DND-41 (cell line): ENCODE measurements around the gene TPP1.
A peak's percentile ranks its signal among the peaks of the same experiment; 100 is the strongest.

Experiments
- ATAC-seq: fragments of 200-7000 bp; cut with Tn5 transposase; 3 replicates; pipeline ENCODE4 v1.9.1; 2021; ENCODE audit warnings: low read depth; ENCODE audit not compliant: insufficient read depth
- DNase-seq: peaks from one replicate; pipeline ENCODE4 v3.0.0-alpha.2; 2020
- H2AFZ ChIP-seq: 2 replicates; pipeline ENCODE4 v1.6.0; 2012; ENCODE audit warnings: low read depth, low read length
- H3K27ac ChIP-seq: 2 replicates; pipeline ENCODE4 v1.5.1; 2012; ENCODE audit warnings: low read length, inconsistent platforms
- H3K27me3 ChIP-seq: fragments of 200-600 bp; sonication (generic); 2 replicates; pipeline ENCODE4 v1.6.0; 2012; ENCODE audit warnings: low read length, mild to moderate bottlenecking, inconsistent platforms; ENCODE audit not compliant: insufficient read depth, poor library complexity
- H3K36me3 ChIP-seq: 2 replicates; pipeline ENCODE4 v1.5.1; 2012; ENCODE audit warnings: low read length, inconsistent platforms; ENCODE audit not compliant: insufficient read depth
- H3K4me1 ChIP-seq: 2 replicates; pipeline ENCODE4 v1.5.1; 2012; ENCODE audit warnings: mild to moderate bottlenecking, low read length; ENCODE audit not compliant: insufficient read depth
- H3K4me2 ChIP-seq: 2 replicates; pipeline ENCODE4 v1.6.0; 2012; ENCODE audit warnings: mild to moderate bottlenecking, moderate library complexity, low read length, inconsistent platforms; ENCODE audit not compliant: insufficient read depth
- H3K4me3 ChIP-seq, 2 experiments: fragments of 200-600 bp in 1 of 2; shearing (Covaris generic) in 1 of 2; 2 replicates each; pipeline ENCODE4 v1.5.1; 2012 to 2016; ENCODE audit warnings: inconsistent platforms in 2 of 2, low read length in 2 of 2, mild to moderate bottlenecking in 2 of 2, low read depth in 1 of 2, moderate library complexity in 1 of 2
- H3K79me2 ChIP-seq: 2 replicates; pipeline ENCODE4 v1.6.0; 2012; ENCODE audit warnings: low read length, inconsistent platforms; ENCODE audit not compliant: insufficient read depth
- H3K9ac ChIP-seq: 2 replicates; pipeline ENCODE4 v1.6.0; 2012; ENCODE audit warnings: low read depth, mild to moderate bottlenecking, inconsistent platforms, low read length, moderate library complexity
- H3K9me3 ChIP-seq: 2 replicates; pipeline ENCODE4 v1.5.1; 2012; ENCODE audit warnings: low read length, moderate library complexity, mild to moderate bottlenecking, inconsistent platforms; ENCODE audit not compliant: insufficient read depth, severe bottlenecking
- H4K20me1 ChIP-seq: 2 replicates; pipeline ENCODE4 v1.6.0; 2012; ENCODE audit warnings: low read length; ENCODE audit not compliant: insufficient read depth
- EZH2 ChIP-seq: IDR thresholded peaks from 3 replicates; pipeline ENCODE4 v1.6.1; 2012; ENCODE audit warnings: borderline replicate concordance, low read depth, mild to moderate bottlenecking, moderate library complexity, low read length, inconsistent platforms; ENCODE audit not compliant: severe bottlenecking
- TF ChIP-seq, protein P1 (sequence below): IDR thresholded peaks from 2 replicates; pipeline ENCODE4 v1.5.1; 2012; ENCODE audit warnings: borderline replicate concordance, low read length, moderate library complexity, mild to moderate bottlenecking; ENCODE audit not compliant: poor library complexity, severe bottlenecking; ENCODE audit errors: extremely low read depth

Gene TPP1

DNA sequence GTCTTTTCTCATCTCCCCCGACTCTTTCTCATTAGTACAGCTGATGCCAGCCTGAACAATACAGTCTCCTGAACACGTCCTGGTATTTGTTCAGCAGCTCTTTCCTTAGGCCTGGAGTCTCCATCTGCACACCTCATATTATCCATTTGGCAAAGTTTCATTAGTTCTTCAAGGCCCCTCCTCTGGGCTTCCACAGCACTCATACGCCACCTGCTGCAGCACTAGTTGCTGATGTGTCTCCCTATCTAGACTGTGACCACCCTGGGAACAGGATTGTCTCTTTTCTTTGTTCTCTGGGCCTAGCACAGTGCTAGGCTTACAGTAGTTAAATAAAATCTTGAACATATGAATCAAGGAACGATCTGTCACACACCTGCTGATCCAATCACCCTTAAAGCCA, 19.2 kb upstream of the TPP1 start:
- Histone ChIP-seq H3K9ac (no peak overlapping the region), H3K79me2 (no peaks in the 10 kb centered on the region), H3K27me3 (no peaks in the 10 kb centered on the region), H2AFZ (no peak overlapping the region), H3K4me3 (no peak overlapping the region), H4K20me1 (no peaks in the 10 kb centered on the region), H3K27ac (no peak overlapping the region), H3K9me3 (no peaks in the 10 kb centered on the region), H3K36me3 (no peaks in the 10 kb centered on the region), H3K4me1 (no peaks in the 10 kb centered on the region), H3K4me2 (no peak overlapping the region)
- DNase-seq (no peak), ATAC-seq (no peak)
- no peak for TF ChIP-seq EZH2
- TF ChIP-seq, protein P1, sequence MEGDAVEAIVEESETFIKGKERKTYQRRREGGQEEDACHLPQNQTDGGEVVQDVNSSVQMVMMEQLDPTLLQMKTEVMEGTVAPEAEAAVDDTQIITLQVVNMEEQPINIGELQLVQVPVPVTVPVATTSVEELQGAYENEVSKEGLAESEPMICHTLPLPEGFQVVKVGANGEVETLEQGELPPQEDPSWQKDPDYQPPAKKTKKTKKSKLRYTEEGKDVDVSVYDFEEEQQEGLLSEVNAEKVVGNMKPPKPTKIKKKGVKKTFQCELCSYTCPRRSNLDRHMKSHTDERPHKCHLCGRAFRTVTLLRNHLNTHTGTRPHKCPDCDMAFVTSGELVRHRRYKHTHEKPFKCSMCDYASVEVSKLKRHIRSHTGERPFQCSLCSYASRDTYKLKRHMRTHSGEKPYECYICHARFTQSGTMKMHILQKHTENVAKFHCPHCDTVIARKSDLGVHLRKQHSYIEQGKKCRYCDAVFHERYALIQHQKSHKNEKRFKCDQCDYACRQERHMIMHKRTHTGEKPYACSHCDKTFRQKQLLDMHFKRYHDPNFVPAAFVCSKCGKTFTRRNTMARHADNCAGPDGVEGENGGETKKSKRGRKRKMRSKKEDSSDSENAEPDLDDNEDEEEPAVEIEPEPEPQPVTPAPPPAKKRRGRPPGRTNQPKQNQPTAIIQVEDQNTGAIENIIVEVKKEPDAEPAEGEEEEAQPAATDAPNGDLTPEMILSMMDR, result peak; percentile 4

DNA sequence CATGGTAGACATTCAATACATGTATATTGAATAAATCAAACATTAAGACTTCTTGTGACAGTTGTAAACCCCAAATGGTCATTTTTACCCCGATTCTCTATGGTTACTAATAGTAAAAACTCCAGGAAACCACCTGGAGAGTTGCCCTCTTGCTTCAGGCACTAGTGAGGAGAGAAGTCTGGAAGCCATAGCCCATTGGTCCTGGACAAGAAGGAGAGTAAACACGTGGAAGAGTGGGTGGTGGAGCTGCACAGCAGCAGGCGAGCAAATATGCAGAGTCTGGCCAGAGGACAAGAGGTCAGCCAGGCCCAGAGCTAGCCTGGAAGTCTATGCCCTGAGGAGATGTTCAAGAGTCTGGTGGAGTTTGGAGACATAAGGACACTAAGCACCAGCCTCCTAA, 18.6 kb upstream of the TPP1 start:
- no peak for ATAC-seq
- TF ChIP-seq EZH2, result no peak
- Histone ChIP-seq H3K4me2 (no peak overlapping the region), H3K9me3 (no peaks in the 10 kb centered on the region), H2AFZ (no peak overlapping the region), H3K4me1 (no peaks in the 10 kb centered on the region), H3K36me3 (no peaks in the 10 kb centered on the region), H3K9ac (no peak overlapping the region), H3K27me3 (no peaks in the 10 kb centered on the region), H4K20me1 (no peaks in the 10 kb centered on the region), H3K79me2 (no peaks in the 10 kb centered on the region), H3K27ac (no peak overlapping the region), H3K4me3 (no peak overlapping the region)
- no peak for DNase-seq

DNA sequence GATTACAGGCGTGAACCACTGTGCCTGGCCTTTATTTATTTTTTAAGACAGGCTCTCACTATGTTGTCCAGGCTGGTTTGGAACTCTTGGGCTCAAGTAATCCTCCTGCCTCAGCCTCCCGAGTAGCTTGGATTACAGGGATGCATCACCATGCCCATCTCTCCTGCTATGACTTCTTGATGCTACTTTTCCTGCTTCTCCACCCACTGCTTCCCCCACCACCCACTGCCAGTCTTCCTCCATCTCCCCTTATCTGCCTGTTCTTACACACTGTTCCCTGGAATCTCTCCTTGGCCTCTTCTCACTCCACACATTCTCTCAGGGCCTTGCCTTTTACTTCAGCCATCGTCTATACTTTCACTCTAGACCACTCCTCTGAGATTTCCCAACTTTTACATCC, 17.3 kb upstream of the TPP1 start:
- ATAC-seq (no peak), DNase-seq (no peak)
- Histone ChIP-seq H3K79me2 (no peaks in the 10 kb centered on the region), H3K4me3 (no peak overlapping the region), H3K36me3 (no peaks in the 10 kb centered on the region), H3K9ac (no peak overlapping the region), H3K9me3 (no peaks in the 10 kb centered on the region), H3K4me2 (no peak overlapping the region), H3K4me1 (no peaks in the 10 kb centered on the region), H4K20me1 (no peaks in the 10 kb centered on the region), H2AFZ (no peak overlapping the region), H3K27ac (no peak overlapping the region), H3K27me3 (no peaks in the 10 kb centered on the region)
- TF ChIP-seq, protein P1, result no peak
- no peak for TF ChIP-seq EZH2

DNA sequence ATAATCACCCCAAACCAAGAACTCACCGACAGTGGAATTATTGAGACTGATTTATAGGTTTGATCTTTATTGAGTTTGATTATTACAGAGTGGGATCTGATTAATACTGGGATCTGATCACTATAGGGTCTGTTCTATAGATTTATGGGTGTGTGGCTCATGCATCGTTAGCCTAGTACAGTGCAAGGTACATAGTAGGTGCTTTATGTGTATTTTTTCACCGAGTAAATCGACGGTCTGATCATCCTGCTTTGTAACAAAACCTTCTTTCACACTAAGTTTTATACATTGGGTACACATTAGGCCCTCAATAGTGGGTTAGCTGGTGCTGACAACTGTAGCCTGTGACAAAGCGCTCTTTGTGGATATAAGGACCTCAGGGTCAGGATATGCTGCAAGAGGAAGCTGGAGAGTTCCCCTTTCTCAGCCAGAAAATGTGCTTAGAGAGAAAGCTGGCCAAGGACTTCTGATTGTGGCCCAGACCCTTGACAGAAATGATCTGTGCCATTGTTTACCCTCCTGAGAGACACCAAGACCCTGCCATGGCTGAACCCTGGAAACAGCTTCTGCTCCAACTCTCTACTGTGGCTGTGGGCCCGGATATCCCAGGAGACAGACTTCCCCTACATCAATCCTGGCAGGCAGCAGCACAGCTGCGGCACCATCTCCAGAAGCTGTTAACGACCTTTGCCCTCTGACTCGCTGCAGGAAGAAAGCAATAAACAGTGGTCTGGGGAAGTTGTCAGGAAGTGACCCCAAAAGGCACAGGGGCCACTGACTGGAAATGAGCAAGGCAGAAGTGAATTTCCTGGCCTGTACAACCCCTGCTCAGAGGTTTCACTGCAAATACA, 16.1 kb upstream of the TPP1 start:
- no peaks in the 10 kb centered on the region for H3K9me3 ChIP-seq
- H3K27me3 ChIP-seq, result no peaks in the 10 kb centered on the region
- no peak overlapping the region for H3K27ac ChIP-seq
- H2AFZ ChIP-seq, result no peak overlapping the region
- no peaks in the 10 kb centered on the region for H3K4me1 ChIP-seq
- no peaks in the 10 kb centered on the region for H3K36me3 ChIP-seq
- TF ChIP-seq, protein P1, result no peak
- TF ChIP-seq EZH2, result no peak
- ATAC-seq (no peak), DNase-seq (no peak)
- no peak overlapping the region for H3K4me3 ChIP-seq
- no peaks in the 10 kb centered on the region for H3K79me2 ChIP-seq
- H3K9ac ChIP-seq, result no peak overlapping the region
- H4K20me1 ChIP-seq, result no peaks in the 10 kb centered on the region
- no peak overlapping the region for H3K4me2 ChIP-seq
